ENCODE measurements around the gene HSPB7.

DNA sequence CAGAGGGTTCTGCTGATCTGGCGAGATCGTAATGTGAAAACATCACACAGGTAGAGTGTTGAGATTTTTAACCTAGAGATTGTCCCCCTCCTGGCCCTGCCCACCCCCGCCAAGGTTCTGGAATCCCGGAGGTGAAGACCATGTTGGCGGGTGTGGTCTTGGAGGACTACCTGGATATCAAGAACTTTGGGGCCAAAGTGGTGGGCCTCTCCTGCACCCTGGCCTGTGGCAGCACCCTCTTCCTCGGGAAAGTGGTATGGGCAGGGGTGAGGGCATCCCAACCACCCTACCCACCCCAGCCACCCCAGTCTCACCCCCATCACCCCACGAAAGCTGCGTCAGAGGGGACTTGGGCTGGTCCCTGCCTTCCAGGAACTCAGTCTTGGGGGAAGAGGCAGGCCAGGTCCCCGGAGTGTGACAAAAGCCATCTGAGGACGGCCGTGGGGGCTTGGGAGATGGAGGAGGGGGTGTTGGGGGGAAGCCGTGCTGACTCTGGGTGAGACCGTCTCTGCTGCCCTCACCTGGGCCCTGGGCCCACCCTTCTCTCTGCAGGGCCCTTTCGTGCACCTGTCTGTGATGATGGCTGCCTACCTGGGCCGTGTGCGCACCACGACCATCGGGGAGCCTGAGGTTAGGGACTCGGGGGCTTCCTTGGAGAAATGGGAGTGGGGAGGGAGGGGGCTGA lies 30.1 kb upstream of the HSPB7 start:
- TF ChIP-seq, protein P1, sequence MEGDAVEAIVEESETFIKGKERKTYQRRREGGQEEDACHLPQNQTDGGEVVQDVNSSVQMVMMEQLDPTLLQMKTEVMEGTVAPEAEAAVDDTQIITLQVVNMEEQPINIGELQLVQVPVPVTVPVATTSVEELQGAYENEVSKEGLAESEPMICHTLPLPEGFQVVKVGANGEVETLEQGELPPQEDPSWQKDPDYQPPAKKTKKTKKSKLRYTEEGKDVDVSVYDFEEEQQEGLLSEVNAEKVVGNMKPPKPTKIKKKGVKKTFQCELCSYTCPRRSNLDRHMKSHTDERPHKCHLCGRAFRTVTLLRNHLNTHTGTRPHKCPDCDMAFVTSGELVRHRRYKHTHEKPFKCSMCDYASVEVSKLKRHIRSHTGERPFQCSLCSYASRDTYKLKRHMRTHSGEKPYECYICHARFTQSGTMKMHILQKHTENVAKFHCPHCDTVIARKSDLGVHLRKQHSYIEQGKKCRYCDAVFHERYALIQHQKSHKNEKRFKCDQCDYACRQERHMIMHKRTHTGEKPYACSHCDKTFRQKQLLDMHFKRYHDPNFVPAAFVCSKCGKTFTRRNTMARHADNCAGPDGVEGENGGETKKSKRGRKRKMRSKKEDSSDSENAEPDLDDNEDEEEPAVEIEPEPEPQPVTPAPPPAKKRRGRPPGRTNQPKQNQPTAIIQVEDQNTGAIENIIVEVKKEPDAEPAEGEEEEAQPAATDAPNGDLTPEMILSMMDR (IDR thresholded peaks at IDR 0.05 in 8 of 11, conservative IDR thresholded peaks at IDR 0.05 in 3 of 11): no peak
- no peak for TF ChIP-seq POLR2AphosphoS5 (IDR thresholded peaks at IDR 0.05)
- TF ChIP-seq POLR2A (IDR thresholded peaks at IDR 0.05): no peak

Data from spleen (tissue), 7 donors.